HepG2 (cell line): ENCODE data around the gene GMEB2. TPM values are rescaled to one million over a fixed set of nuclear protein-coding genes. Genes with fewer than 3 reads are reported as not detected.

Experiments
- AGO2 ChIP-seq: fragments of 200-400 bp; formaldehyde crosslinking; optimal IDR thresholded peaks from 2 replicates; pipeline ENCODE3; 2017; ENCODE audit warnings: mild to moderate bottlenecking, low read depth, low read length, moderate library complexity
- BORCS8-MEF2B ChIP-seq: sonication (generic); formaldehyde crosslinking; IDR thresholded peaks from 2 replicates; pipeline ENCODE4 v1.8.0; 2022; ENCODE audit warnings: mild to moderate bottlenecking, missing genetic modification reagents
- CAMTA2 ChIP-seq: sonication (generic); formaldehyde crosslinking; IDR thresholded peaks from 2 replicates; pipeline ENCODE4 v1.4.0; 2020; ENCODE audit warnings: mild to moderate bottlenecking, missing genetic modification reagents, borderline replicate concordance
- FOXO1 ChIP-seq: sonication (generic); formaldehyde crosslinking; IDR thresholded peaks from 2 replicates; pipeline ENCODE4 v1.4.0; 2020; ENCODE audit warnings: missing genetic modification reagents
- HNRNPUL1 ChIP-seq: fragments of 200-400 bp; formaldehyde crosslinking; IDR thresholded peaks from 2 replicates; pipeline ENCODE4 v1.6.1; 2017; ENCODE audit warnings: low read depth, mild to moderate bottlenecking, low read length, moderate library complexity
- JUN ChIP-seq: sonication (generic); formaldehyde crosslinking; IDR thresholded peaks from 2 replicates; pipeline ENCODE4 v1.4.0; 2020; ENCODE audit warnings: mild to moderate bottlenecking, missing genetic modification reagents
- MAFG ChIP-seq: sonication (generic); formaldehyde crosslinking; IDR thresholded peaks from 2 replicates; pipeline ENCODE4 v1.5.1; 2020; ENCODE audit warnings: mild to moderate bottlenecking, missing genetic modification reagents
- MTF2 ChIP-seq: sonication (generic); formaldehyde crosslinking; IDR thresholded peaks from 2 replicates; pipeline ENCODE4 v1.5.0; 2020; ENCODE audit warnings: missing genetic modification reagents, borderline replicate concordance
- MXD3 ChIP-seq: IDR thresholded peaks from 2 replicates; pipeline ENCODE4 v1.6.1; 2016; ENCODE audit warnings: mild to moderate bottlenecking, missing biosample characterization, missing genetic modification reagents
- NCOA5 ChIP-seq: sonication (generic); formaldehyde crosslinking; IDR thresholded peaks from 2 replicates; pipeline ENCODE4 v1.4.0; 2020; ENCODE audit warnings: missing genetic modification reagents
- POLR2G ChIP-seq: fragments of 200-400 bp; formaldehyde crosslinking; IDR thresholded peaks from 2 replicates; pipeline ENCODE4 v1.6.1; 2018; ENCODE audit warnings: mild to moderate bottlenecking, low read depth, low read length, moderate library complexity
- SP1 ChIP-seq, 2 experiments: fragments of 450-650 bp in 1 of 2; sonication (generic) in 1 of 2; formaldehyde crosslinking in 1 of 2; IDR thresholded peaks; 2 replicates each; pipeline versions ENCODE4 v1.4.0 to v1.6.1; 2016 to 2020; ENCODE audit warnings: missing genetic modification reagents in 1 of 2
- STAG1 ChIP-seq: sonication (generic); formaldehyde crosslinking; IDR thresholded peaks from 2 replicates; pipeline ENCODE4 v1.4.0; 2020; ENCODE audit warnings: missing genetic modification reagents
- TAF15 ChIP-seq: fragments of 200-400 bp; formaldehyde crosslinking; IDR thresholded peaks from one replicate; pipeline ENCODE4 v1.6.1; 2018; ENCODE audit warnings: mild to moderate bottlenecking, low read depth, low read length; ENCODE audit not compliant: poor library complexity, severe bottlenecking
- ZBTB20 ChIP-seq: sonication (generic); formaldehyde crosslinking; IDR thresholded peaks from 2 replicates; pipeline ENCODE4 v1.8.1; 2023; ENCODE audit warnings: missing genetic modification reagents, low read depth, mild to moderate bottlenecking, borderline replicate concordance
- ZNF232 ChIP-seq: sonication (generic); formaldehyde crosslinking; IDR thresholded peaks from 2 replicates; pipeline ENCODE4 v1.4.0; 2020; ENCODE audit warnings: missing genetic modification reagents, borderline replicate concordance
- ZNF784 ChIP-seq: sonication (generic); formaldehyde crosslinking; IDR thresholded peaks from 2 replicates; pipeline ENCODE4 v1.5.1; 2020; ENCODE audit warnings: missing genetic modification reagents, mild to moderate bottlenecking, borderline replicate concordance
- ZNF879 ChIP-seq: sonication (generic); formaldehyde crosslinking; IDR thresholded peaks from 2 replicates; pipeline ENCODE4 v1.8.1; 2023; ENCODE audit warnings: missing genetic modification reagents
- polyA plus RNA-seq, 8 experiments: library from polyadenylated mRNA; depleted of rRNA in 3 of 8; stranded (reverse) in 7 of 8; unstranded in 1 of 8; fragments of >200 nt; fragmentation: Illumina TruSeq in 4 of 8; extraction: Trizol in 4 of 8; gene quantifications; 2 replicates each; pipeline versions ENCODE4 v1.2.1 to v1.2.3, GENCODE V29; 2011 to 2016; ENCODE audit warnings: low read depth in 4 of 8, missing spikeins in 1 of 8, mixed read lengths in 1 of 8; ENCODE audit not compliant: insufficient read depth in 1 of 8
- total RNA-seq, 5 experiments: library from RNA; depleted of rRNA; stranded (reverse); fragments of >200 nt; fragmentation: Illumina TruSeq; extraction: Trizol; gene quantifications; 2 replicates each; pipeline ENCODE4 v1.2.3, GENCODE V29; 2016; ENCODE audit warnings: low read depth in 1 of 5
- TF ChIP-seq, protein P1 (sequence below): sonication (generic); formaldehyde crosslinking; conservative IDR thresholded peaks from 2 replicates; pipeline ENCODE4 v1.8.1; 2023; ENCODE audit warnings: missing genetic modification reagents
- TF ChIP-seq, protein P2 (sequence below): sonication (generic); formaldehyde crosslinking; IDR thresholded peaks from 2 replicates; pipeline ENCODE4 v1.5.0; 2020; ENCODE audit warnings: mild to moderate bottlenecking, missing genetic modification reagents
- TF ChIP-seq, protein P3 (sequence below): sonication (generic); formaldehyde crosslinking; IDR thresholded peaks from 2 replicates; pipeline ENCODE4 v1.8.1; 2023; ENCODE audit warnings: mild to moderate bottlenecking, moderate library complexity, missing genetic modification reagents
- TF ChIP-seq, protein P4 (sequence below): IDR thresholded peaks from 2 replicates; pipeline ENCODE4 v1.6.1; 2012; ENCODE audit warnings: low read depth, low read length, improper control_type of control experiment

Gene GMEB2
- total and polyA plus RNA-seq, 2 of the 13 experiments (the other 11 are each of a cell fraction or from before 2014, with no cell fraction given) = 10.6 to 12.4 TPM

GRCh38 chr20:63578224-63579016 is 48.5 kb downstream of the GMEB2 start (continued):
- TF ChIP-seq STAG1 (CRISPR knock-in tag) (peak; percentile 82), ZBTB20 (CRISPR knock-in tag) (no peak), AGO2 (no peak), TAF15 (no peak), ZNF232 (CRISPR knock-in tag) (no peak), NCOA5 (CRISPR knock-in tag) (no peak), HNRNPUL1 (no peak), POLR2G (no peak), ZNF879 (CRISPR knock-in tag) (no peak), JUN (CRISPR knock-in tag) (no peak), MAFG (no peak), CAMTA2 (CRISPR knock-in tag) (no peak), MTF2 (no peak), SP1 (IDR thresholded peaks at IDR 0.05) (no peak), SP1 (CRISPR knock-in tag; IDR thresholded peaks at IDR 0.05) (no peak; the same call in 1 of the 2 replicates), ZNF784 (CRISPR knock-in tag) (no peak), FOXO1 (CRISPR knock-in tag) (peak; percentile 39; the same call in 1 of the 2 replicates), MXD3 (CRISPR knock-in tag) (no peak), BORCS8-MEF2B (CRISPR knock-in tag) (no peak)
- TF ChIP-seq, protein P1, sequence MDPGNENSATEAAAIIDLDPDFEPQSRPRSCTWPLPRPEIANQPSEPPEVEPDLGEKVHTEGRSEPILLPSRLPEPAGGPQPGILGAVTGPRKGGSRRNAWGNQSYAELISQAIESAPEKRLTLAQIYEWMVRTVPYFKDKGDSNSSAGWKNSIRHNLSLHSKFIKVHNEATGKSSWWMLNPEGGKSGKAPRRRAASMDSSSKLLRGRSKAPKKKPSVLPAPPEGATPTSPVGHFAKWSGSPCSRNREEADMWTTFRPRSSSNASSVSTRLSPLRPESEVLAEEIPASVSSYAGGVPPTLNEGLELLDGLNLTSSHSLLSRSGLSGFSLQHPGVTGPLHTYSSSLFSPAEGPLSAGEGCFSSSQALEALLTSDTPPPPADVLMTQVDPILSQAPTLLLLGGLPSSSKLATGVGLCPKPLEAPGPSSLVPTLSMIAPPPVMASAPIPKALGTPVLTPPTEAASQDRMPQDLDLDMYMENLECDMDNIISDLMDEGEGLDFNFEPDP (CRISPR knock-in tag) = no peak
- TF ChIP-seq, protein P2, sequence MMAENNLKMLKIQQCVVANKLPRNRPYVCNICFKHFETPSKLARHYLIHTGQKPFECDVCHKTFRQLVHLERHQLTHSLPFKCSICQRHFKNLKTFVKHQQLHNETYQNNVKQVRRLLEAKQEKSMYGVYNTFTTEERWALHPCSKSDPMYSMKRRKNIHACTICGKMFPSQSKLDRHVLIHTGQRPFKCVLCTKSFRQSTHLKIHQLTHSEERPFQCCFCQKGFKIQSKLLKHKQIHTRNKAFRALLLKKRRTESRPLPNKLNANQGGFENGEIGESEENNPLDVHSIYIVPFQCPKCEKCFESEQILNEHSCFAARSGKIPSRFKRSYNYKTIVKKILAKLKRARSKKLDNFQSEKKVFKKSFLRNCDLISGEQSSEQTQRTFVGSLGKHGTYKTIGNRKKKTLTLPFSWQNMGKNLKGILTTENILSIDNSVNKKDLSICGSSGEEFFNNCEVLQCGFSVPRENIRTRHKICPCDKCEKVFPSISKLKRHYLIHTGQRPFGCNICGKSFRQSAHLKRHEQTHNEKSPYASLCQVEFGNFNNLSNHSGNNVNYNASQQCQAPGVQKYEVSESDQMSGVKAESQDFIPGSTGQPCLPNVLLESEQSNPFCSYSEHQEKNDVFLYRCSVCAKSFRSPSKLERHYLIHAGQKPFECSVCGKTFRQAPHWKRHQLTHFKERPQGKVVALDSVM = no peak; the same call in 1 of the 2 replicates
- TF ChIP-seq, protein P3, sequence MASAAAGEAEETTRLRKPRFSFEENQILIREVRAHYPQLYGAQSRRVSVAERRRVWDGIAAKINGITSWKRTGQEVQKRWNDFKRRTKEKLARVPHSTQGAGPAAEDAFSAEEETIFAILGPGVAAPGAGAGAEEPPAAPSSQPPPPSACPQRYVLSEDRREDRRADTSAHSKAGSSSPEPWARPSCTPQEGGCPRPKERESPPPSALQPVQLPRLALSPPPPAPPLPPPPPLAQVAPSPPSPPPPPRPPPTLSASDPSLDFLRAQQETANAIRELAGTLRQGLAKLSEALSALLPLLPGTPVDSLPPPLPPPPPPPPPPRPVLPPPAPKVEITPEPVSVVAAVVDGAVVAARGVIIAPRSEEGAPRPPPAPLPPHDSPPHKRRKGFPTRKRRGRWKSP = 0 out of 2 replicates have a peak, but pooled peaks have one; percentile 49
- TF ChIP-seq, protein P4, sequence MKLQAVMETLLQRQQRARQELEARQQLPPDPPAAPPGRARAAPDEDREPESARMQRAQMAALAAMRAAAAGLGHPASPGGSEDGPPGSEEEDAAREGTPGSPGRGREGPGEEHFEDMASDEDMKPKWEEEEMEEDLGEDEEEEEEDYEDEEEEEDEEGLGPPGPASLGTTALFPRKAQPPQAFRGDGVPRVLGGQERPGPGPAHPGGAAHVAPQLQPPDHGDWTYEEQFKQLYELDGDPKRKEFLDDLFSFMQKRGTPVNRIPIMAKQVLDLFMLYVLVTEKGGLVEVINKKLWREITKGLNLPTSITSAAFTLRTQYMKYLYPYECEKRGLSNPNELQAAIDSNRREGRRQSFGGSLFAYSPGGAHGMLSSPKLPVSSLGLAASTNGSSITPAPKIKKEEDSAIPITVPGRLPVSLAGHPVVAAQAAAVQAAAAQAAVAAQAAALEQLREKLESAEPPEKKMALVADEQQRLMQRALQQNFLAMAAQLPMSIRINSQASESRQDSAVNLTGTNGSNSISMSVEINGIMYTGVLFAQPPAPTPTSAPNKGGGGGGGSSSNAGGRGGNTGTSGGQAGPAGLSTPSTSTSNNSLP = no peak
